GM18907 (cell line): ENCODE measurements around the gene MIPEP.

Experiments
- ATAC-seq: cut with Tn5 transposase; IDR thresholded peaks from one replicate; pipeline ENCODE4 v1.9.1; 2021; ENCODE audit warnings: mild to moderate bottlenecking, moderate library complexity; ENCODE audit not compliant: unreplicated experiment

The MIPEP gene

DNA sequence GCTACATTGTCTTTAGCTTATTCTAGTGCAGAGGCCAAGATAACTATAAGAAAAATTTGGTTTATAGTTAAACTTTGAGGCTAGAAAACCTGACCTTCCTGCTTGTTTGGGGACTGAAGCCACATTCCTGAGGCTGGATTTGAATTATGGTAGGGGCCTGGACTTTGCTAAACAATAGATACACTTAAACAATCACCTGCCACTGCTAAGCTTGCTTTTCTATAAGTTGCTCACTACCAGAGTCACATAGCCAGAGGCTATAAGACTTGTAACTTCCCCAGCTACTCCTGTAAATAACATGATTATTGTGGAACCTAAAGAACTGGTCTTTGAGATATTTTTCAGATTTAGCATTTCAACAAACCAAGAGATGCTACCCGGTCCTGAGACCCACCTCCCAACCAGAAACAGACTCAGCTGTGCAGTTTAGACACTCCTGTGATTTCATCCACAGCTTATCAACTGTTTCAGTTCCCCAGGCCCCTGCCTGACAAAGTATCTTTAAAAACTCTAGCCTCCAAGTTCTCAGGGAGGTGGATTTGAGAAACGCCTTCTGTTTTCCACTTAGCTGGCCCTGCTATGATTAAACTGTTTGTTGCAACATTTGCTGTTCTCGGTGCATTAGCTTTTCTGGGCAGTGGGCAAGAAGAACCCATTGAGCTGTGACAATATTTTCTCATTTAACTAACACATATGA, 77.7 kb downstream of the MIPEP start:
- no peak for ATAC-seq

DNA sequence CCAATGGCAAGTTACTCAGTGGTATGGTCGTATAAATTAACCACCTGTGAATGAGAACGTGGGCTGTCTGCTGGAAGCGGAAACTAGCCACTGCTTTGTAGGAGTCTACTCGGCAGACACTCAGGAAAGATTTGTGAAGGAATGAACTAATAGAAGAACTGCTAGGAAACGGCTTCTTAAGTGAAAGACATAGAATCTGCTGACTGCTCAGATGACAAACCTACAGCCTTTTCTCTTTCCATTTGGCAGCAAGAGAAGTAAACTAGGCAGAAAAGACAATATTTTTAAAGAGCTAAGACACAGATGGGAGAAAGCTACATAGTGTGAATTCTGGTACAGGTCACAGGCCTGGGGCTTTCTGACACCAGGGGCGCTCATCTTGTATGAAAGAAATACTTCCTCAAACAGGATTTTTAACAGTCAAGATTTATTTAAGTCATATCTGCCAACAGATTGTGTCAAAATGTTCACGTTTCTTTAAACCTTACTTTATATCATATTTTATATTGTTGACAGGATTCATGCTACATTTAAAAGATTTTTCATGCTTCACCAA, 78.4 kb downstream of the MIPEP start:
- peak; percentile 44 for ATAC-seq

DNA sequence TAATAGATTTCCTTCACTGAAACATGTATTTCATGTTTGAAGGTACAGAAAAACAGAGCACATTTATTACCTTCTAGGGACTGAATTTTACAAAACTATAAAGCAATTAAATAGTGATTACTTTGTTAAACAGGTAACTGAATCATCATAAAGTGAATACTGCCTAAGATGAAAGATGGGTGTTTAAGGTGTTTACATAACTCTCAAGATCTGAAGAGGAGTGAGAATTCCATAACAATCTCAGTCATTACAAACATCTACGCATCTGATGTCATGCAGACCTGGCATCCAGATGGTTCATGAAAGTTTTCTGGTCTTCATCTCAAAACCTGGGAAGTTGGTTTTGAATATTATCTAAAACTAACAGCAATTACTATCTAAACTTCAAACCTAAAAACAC, 80.4 kb downstream of the MIPEP start:
- no peak for ATAC-seq

DNA sequence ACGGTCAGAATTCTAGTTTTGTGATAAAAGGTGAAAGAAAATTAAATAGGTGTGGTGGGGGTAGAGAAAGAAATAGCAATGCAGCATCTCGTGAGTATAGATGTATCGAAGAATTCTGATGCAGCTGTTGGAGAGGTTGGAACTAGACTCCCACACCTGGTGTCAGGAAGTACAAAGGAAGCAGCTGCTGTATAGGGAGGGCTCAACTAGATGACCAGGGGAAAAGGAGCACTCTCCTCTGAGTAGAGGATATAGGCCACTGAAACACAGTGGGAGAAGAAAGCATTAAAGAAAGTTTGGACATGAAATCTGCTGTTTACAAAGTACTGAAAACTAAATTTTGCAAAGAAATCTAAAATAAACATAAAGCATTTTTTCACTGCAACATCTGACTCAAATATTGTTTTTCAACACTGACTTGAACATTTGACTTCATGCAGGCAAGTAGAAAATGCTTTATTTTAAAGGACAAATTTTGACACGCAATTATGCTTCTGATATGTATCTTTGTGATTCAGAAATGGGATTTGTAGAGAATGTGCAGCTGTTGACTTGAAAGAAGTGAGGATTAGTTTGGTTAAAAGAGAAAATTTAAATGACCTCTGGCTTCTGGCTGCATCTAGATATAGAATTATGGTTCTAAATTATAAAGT, 82.2 kb downstream of the MIPEP start:
- ATAC-seq: peak; percentile 21

DNA sequence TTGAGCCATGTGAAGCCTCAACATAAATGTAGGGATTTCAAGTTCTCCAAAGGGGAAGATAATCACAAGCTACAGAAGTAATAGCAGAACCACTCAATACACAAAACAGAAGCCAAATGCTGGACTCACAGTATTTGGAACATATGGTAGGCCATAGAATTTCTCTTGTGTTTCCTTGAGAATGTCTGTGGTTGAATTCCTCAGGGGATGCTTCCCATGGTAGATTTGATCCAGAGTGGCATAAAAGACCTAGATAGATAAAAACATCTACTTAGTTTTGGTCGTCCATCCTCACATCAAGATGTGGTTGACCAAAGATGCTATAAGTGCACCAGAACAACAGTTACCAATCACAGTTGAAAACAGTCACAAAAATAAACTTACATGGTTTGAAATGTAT, 83.4 kb downstream of the MIPEP start:
- no peak for ATAC-seq

DNA sequence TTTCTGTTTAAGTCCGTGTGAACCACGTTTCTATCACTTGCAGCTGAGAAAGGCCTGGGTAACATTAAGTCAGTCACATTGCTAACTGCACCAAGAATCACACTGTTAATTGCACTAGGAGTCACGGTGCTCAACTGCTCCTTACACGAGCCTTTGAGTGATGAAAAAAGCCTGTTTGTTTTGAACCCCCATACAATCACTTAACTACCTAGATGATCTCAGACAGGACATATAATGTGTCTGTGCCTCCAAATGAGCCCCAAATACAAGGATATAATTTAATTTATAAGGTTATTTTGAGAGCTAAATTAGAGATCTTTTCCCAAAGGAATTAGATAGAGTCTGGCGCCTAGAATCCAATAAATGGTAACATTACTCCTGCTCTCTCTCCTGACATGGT, 84.1 kb downstream of the MIPEP start:
- no peak for ATAC-seq

DNA sequence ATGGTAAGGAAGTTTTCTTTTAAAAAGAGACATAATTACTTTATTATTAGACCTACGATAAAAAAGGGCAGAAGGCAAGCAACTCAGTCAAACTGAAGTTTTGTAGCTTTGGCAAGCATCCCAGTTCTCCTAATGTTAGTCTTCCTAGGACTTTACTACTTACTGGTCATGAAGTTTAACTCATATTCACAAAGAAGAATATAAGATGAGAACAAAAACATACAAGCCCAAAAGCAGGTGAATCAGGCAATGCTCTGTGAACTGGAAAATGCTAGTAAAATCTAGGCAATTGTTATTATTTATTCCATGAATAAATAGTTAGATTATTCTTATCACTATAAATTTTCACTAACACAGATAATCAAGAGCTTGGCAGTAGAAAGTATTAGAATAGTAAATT, 85.0 kb downstream of the MIPEP start:
- ATAC-seq: no peak

DNA sequence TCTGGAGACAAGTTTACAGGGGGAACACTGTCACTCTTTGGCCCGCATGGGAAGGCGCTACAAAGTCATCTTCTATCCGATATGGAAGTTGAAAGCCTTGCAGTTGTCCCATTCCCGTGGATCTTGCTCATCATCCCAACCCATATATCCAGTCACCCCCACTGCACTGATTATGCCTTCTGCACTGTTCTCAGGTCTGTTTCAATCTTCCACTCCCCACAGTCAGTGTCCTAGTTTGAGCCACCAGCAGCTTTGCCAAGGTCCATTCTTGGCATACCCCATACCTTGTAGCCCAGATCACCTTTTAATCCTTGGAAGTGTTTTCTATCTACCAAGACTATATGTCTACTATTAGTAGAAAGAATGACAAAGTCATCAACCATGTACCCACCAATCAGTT, 88.1 kb downstream of the MIPEP start:
- no peak for ATAC-seq

DNA sequence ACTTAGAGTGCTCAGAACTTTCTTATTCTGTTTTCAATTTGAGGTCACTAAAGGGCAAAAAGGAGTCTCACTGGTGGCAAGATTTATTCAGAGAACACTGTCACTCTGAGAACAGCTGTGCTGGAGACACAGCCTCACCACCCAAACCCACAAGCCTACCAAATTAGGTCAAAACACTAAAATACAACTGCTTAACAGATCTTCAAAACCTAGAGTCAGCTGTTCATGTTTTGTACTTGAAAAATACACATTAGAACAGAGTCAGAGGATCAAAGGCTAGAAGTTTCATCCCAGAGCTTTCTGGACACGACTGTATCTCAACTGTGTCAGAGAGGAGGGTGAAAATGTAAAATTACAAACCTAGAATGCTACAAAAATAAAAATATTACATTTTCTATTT, 89.3 kb downstream of the MIPEP start:
- peak; percentile 95 for ATAC-seq

DNA sequence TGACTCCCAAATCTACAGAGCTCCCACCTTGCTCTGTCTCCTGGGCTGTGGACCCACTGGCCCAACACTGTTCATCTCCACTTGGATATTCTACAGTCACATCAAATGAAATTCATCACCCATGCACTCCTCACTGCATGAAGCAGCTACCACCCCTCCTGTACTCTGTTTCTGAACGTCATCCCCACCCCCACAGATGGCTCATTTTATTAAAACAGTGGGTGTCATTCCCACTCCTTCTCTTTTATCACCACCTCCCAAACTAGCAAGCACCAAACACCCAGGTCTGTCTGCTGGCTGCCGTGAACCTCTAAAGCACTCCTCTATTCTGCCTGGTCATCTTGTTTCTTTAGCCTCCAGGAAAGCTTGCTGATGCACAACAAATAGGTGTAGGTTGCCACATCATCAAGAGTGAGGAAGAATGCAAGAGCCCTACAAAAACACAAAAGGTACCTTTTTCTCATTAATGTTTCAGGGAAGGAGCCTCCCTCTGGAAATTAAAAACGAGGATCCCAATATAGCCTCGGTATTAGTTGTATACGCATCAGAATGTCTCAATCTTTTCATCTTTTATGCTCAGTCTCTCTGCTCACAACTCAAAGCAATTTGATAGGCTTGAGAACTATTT, 91.8 kb downstream of the MIPEP start:
- ATAC-seq: no peak

DNA sequence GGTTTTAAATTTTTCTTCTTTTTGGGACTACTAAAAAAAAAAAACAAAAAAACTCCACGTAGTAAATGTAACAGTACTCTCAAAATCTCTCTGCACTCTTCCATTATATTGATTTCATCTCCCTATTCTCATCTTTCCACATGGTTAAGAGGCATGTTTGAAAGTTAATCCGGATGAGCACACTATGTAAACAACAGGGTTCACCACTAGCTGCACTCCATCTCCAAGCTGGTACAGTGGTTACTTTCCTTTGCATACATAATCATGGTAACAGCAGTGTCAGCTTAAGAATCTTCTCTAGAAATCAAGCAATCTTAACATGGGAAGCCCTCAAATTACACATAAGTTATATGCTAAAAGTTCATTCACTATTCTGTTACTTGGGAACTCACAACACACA, 92.6 kb downstream of the MIPEP start:
- no peak for ATAC-seq

DNA sequence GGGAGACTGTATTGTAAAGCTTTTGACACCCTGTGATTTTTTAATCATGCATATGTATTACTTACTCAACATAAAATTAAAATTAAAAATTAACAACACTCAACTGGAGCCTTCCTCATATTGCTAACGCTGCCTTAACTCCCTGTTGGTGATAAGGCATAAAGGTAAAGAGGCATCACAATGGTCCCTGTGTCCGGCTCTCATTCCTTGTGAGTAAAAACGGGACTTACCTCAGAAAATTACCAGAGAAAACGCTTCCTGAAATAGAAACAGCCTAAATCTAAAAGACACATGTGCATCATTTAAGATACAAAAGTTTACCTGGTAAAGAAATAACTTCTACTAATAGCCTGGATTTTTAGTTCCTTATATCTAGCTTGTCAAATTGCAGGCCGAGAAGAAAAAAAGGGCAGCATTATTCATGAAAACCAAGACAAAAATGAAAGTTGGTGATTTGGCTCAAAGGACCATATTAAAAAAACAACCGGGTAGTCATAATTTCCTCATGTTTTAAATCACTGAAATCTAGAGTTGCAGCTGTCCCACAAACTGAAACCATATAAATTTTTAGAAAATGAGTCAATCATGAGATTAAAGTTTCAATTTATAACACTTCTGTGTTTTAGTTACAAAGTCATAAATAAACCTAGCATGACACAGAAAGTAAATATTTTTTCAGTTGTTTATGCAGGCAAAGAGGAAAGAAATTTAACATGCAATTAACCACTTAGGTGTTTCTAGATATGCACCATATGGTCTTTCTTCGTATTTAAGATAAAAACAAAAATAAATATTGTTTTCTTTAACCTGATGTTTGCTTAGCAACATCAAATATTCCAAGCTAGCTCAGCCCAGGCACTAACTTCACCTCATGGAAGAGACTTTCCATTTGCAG, 94.7 kb downstream of the MIPEP start:
- ATAC-seq: peak; percentile 61

DNA sequence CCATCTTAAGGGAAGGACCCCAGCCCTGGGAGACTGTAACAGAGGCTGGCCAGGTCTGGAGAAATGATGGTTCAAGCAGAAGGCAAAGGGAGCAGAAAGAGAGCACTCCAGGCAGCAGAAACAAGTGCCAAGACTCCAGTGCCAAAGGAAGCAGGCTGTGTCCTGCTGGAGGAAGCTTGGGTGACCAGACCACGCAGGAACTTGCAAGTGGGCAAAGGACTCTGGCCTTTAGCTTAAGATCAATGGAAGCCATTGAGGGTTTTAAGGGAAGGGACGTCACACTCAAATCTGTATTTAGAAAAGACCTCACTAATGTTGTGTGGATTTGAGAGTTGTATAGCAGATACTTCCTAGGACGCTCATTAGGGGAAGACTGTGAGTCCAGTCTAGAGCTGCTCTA, 95.5 kb downstream of the MIPEP start:
- no peak for ATAC-seq

DNA sequence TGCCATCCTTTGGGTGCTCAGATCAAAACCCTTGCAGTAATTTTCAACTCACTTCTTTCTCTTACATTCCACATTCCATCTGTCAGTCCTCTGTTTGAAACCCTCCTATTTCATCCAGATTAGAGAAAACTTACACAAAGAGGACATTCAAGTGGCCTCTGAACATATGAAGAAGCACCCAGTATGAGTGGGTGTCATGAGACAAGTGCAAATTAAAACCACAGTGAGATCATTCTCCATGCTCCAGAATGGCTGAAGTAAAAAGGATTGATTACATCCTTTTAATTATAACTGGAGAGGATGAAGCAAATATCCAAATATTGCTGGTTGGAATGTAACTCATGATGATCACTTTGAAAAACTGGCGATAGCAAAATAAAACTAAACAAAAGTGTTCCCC, 96.5 kb downstream of the MIPEP start:
- ATAC-seq: no peak

DNA sequence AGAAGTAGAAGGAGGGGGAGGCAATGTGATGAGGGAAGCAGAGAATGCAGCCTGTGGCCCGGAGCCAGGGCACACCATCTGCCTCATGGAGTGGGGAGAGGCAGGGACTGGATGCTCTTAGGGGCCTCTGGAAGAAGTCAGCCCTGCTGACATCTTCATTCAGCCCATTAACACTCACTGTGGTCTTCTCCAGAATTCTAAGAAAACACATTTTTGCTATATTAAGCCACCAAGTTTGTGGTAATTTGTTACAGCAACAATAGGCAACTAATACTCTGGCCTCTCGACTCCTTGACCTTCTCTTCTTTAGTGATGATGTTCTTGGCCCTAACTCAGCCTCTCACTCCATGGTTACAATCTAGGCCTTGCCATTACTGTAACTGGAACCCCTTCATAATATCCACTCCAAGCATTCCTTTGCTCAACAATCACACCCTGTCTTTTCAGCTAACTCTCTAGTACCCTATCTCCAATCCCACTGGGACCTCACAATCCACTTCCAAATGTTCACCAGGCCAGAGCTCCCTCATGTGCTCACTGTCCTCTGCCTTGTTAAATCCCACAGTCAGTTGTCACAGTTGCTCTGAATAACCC, 98.5 kb downstream of the MIPEP start:
- ATAC-seq: no peak

DNA sequence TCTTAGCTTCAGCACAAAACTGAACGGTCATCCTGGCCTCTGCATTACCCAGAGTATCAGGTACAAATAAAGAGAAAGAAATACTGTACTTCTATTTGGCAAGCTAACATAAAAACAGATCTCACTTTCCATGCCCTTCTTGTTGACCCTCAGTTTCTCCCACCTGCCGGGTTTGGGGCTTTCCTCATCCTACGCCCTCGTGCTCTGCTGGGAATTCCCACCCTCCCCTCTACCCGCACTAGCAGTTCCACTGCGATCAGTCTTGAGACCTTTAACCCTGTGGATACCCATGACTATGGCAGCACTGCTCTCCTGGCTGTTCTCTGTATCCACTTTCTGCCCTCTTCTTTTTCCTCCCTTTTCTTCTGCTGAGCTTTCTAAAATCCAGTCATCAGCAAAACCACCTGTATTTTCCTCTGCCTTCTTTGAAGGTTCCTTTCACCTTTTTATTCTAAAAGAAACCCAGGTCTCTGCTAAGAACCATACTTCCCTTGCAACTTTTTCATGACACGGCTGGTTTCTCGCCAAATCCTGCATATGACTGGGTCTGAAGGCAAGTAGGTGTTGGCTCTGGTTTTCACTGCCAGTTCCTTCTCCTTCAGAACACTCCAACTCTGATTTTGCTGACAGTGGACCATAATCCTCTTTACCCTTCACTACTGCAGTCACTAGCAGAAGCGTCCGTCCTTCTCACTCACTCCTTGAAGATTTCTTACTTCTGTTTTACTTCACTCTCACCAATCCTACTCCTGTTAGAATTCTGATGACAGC, 99.4 kb downstream of the MIPEP start:
- no peak for ATAC-seq

DNA sequence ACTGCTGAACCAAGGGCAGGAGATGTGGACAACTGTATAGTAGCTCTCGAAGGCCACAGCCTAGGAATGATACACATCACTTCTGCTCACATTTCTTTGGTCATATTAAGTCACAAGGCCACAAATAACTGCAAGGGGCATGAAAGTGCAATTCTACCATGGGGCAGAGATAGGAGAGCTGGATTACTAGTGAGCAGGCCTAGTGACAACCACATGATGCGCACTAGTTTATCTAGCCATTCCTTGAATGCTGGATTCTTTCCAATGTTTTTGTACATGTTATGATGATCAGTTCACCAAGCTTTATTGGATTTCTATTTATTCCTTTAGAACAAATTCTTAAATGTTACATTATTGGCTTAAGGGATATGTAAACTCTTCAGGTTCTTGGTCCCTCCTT, 100.7 kb downstream of the MIPEP start:
- no peak for ATAC-seq

DNA sequence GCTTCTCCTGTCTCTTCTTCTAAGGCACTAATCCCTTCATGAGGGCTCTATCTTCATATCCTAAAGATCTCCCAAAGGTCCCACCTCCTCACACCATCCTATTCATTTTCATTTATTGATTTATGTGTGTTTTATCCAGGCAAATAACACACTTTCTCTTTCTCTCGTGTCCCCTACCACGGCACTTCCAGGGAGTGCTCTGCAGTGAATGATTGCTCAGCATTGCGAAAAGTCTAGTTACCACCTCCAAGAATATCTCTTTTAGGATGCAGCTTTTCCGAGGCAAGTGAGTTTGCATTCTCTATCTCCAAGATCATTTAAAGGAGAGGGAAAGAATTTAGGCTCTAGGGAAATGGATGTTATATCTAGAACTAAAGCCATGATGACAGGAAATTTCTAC, 101.7 kb downstream of the MIPEP start:
- ATAC-seq: no peak

DNA sequence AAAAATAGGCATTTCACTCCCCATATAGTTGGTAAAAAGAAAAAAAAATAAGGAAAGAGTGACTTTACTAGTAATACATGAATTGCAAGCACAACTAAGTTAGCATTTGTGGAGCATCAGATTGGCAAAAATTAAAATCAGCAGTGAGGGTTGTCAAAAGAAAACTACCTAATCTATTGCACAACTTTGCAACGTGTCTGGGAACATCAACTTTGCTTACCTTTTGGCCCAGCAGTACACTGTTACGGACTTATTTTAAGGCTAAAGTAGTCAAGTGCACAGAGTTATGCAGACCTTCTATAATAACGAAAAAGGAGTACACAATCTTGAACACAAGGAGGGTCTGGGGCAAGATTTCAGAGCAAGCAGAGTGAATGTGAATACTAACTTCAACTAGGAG, 102.6 kb downstream of the MIPEP start:
- no peak for ATAC-seq

DNA sequence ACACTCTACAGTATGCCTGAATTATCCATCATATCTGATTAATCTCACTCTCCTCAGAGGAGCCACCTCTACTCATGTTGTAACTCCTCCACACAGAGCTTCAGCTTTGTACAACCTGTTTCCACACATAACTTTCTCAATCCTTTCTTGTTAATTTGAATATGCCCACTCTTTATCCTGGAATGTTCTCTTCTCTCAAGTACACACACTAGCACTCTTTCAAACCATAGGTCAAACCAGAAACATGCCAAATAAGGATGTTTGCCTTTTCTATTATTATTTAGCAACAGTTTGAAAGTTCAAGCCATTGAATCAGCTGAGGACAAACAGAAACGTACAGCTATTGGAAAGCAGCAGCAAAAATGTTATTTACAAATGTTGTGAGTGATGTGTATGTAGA, 110.3 kb downstream of the MIPEP start:
- no peak for ATAC-seq
